NCI-H82 (cell line): ENCODE measurements around the gene TPRX1.
A peak's percentile ranks its signal among the peaks of the same experiment; 100 is the strongest.
"Not testable (repeated sequence)": the region's sequence is repeated elsewhere in the genome, so short reads cannot be mapped to it uniquely, and the experiment has no call there.

ENCODE experiments used
- DNase-seq: peaks from one replicate; lab custom pipeline; 2025; lab: John Stamatoyannopoulos, UW

Gene TPRX1

DNA sequence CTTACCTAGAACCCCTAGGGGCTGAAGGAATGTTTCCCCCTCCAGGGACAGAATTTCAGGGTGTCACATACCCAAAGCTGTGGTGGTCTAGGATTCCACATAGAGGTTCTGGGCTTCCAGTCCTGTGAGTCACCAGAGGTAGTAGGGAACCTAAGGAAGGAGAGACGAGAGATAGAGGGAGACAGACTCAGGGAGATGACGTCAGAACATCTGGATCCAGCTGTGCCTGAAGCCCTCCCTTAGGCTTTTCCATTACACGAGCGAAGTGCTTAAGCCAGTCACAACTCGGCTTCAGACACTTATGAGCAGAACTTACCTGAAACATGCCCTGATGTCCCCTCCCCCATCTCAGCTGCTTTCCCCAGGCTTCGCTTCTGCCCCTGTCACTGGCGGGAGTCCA lies 37.7 kb downstream of the TPRX1 start:
- DNase-seq, result no peak

DNA sequence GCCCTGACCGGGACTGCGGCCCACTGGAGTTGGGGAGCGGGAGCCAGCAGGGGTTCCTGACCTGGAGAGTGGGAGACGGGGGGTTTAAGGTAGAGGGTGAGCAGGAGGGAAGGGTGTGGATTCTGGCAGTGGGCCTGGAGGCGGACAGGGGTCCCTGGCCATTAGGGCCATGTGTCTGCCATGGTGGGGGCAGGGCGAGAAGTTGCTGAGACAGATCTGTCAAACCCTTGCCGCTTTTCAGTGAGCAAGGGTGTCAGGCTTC lies 38.1 kb downstream of the TPRX1 start:
- no peak for DNase-seq

DNA sequence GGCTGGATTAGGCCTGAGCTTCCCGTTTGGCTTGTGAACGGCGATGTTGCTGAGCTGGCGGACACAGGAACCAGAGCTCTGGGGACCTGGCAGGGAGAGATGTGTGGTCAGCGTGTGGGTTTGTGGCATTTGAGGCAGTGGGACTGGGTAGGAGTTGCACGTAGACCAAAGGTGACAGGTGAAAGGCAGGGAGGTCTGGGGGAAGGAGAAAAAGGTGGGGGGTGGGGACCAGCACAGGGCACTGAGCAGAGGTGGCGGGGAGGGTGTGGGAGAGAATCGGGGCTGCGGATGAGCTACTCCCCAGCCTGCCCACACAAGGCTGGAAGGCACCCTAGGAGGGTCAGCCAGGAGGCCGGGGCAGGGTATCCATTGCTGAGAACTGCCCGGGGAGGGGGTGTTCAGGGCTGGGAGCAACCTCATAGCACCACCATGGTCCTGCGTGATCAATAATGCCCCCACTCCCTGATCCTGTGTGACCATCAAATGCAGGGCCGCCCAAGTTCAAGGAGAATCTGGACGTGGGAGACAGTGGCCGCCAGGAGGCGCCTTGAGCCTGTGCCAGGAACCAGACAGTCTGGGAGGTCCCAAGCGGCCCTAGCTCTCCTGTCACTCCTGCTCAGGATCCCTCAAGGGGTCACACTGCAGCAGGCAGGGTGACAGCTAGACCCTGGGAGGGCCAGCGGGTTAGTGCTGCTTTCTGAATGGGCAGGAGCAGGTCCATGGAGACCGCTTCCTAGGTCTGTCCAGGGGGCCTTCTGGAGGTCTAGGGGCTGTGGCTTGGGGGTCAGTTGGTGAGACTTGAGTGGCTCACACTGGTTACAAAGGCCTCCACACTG lies 38.6 kb downstream of the TPRX1 start:
- DNase-seq, result peak; percentile 94

DNA sequence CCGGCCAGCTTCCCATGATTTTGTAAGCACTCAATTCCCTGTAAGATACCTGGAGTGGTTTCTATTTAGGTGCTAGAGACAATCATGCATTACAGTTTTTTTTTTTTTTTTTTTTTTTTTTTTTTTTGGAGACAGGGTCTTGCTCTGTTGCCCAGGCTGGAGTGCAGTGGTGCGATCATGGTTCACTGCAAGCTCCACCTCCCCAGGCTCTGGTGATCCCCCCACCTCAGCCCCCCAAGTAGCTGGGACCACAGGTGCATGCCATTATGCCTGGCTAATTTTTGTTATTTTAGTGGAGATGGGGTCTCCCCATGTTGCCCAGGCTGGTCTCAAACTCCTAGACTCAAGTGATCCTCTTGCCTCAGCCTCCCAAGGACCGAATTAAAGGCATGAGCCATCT lies 39.6 kb downstream of the TPRX1 start:
- not testable (repeated sequence) for DNase-seq

DNA sequence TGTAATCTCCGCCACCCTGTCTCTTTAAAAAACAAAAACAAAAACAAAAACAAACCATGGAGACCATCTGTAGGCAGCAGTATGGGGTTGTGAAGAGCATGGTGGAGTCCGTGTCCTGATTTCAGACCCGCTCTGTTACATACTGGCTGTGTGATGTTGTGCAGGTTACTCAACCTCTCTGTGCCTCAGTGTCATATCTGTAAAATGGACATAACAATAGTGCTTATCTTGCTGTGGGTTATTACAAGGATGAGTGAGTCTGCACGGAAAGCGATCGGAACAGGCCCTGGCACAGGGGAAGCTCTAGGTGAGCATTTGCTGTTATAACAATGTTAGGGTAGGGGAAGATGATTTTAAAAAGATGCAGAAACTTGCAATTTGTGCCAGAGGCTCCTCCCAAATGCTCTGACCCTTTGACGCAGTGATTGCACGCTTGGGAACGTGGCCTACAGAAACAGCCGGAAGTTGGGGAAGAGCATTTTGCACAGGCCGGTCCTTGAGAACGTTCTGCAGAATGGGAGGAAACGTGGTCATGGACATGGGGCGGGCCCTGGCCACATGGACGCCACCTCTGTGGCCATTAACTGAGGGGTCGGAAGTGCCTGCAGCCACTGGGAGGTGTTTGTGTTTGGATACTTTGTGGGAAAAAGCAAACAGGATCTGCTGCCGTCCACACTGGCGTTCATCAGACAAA lies 41.6 kb downstream of the TPRX1 start:
- no peak for DNase-seq

DNA sequence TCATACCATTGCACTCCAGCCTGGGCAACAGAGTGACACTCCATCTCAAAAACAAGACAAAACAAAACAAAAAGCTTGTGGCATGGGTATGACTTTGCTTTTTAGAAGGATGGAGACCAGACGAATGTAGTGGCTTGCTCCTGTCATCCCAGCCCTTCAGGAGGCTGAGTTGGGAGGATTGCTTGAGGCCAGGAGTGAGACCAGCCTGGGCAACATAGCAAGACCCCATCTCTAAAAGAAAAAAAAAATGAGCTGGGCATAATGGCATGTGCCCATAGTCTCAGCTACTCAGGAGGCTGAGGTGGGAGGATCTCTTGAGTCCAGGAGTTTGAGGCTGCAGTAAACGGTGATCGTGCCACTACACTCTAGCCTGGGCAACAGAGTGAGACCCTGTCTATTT lies 42.2 kb downstream of the TPRX1 start:
- DNase-seq, result no peak

DNA sequence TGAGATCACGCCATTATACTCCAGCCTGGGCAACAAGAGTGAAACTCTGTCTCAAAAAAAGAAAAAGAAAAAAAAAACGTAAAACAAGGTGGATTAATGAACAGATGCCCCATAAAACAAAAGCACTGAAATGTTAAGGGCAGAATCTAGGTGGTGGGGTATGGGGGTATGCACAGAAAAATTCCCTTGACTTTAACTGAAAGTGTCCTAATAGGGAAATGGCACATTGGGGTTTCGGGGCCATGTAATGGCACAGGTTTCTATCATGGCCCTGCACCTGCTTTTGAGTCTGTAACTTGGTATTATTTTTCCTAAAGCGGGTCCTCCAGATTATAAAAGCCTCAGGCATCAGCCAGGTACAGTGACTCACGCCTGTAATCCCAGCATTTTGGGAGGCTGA lies 42.8 kb downstream of the TPRX1 start:
- DNase-seq, result no peak

DNA sequence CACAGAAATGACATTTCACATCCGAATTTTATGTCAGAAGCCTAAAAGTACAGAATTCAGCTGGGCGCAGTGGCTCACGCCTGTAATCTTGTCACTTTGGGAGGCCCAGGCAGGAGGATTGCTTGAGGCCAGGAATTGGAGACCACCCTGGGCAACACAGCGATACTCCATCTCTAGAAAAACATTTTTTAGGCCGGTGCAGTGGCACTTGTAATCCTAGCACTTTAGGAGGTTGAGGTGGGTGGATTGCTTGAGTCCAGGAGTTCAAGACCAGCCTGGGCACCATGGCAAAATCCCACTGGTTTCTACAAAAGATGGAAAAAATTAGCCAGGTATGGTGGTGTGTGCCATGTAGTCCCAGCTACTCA lies 43.7 kb downstream of the TPRX1 start:
- DNase-seq, result no peak

DNA sequence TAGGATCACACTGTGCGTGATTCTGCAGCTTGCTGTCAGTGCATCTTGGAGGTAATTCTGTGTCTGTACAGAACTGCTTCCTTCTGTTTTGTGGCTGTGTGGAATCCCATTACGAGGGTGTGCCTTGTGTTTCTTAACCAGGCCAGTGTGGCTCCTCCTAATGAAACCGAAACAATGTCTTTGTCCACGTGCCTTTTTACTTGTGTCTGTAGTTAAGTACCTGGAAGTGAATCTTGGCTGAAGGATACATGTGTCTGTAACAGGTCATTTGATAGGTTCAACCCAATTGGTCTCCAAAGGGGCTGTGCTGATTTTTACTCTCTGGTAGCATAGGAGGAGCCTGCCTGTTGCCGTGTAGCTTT lies 45.9 kb downstream of the TPRX1 start:
- DNase-seq, result no peak

DNA sequence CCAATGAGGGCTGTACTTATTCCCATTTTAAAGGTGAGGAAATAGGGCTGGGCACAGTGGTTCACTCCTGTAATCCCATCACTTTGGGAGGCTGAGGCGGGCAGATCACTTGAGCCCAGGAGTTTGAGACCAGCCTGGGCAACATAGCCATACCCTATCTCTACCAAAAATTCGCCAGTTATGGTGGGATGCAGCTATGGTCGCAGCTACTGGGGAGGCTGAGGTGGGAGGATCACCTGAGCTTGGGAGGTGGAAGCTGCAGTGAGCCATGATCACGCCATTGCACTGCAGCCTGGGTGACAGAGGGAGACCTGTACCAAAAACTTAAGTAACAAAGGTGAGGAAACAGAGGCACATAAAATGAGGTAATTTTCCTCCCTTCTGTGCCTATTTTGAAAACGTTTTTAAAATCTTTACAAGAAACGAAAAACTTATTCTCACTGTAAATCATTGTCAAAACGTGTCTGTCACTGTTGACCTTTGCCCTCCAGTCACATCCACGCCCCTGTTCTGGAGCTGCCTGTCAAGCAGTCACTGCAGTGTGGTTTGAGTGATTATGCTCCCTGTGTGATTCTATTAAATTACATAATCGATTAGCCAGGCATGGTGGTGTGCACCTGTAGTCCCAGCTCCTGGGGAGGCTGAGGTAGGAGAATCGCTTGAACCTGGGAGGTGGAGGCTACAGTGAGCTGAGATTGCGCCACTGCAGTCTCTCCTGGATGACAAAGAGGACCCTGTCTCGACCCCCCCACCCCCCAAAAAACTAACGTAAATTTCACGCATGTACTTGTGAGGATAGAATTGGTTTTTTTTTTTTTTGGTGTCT lies 46.5 kb downstream of the TPRX1 start:
- DNase-seq, result no peak

DNA sequence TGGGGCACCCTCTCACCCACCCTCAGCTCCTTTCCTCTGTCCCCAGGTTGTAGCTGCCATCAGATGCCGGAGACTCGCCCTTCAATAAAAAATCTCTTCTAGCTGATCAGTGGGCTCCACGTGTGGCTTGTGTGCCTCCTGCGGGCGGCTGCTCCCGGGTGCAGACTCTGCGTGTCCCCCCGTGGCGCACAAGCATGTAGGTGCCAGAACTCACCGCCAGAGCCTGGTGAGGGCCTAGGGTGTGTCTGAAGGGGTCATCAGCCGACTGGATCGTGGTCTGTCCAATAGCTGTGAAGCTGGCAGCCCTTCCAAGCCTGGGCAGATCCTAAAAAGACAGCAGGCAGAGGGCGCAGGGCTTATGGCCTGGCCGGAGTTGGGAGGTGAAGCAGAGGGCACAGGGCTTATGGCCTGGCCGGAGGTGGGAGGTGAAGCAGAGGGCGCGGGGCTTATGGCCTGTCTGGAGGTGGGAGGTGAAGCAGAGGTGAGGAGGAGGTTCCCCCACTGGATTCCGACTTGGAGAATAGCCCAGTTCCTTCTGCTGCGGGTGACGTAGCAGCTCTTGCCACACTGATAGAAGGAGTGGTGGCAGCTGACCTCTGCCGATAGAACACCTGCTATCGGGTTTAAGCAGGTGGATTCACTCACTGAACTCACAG lies 47.3 kb downstream of the TPRX1 start:
- no peak for DNase-seq

DNA sequence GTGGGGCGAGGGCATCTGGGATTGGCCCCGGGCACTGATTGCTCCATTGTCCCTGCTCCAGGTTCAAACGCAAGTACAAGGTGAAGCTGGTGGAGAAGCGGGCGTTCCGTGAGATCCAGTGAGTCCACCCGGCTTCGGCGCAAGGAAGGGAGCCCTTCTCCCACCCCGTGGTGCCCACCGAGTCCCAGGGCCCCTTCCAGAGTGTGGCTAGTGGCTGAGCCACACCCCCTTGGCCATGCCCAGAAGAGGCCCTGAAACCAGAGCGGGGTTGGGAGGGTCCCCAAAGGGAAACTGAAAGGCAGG lies 47.8 kb downstream of the TPRX1 start:
- no peak for DNase-seq

DNA sequence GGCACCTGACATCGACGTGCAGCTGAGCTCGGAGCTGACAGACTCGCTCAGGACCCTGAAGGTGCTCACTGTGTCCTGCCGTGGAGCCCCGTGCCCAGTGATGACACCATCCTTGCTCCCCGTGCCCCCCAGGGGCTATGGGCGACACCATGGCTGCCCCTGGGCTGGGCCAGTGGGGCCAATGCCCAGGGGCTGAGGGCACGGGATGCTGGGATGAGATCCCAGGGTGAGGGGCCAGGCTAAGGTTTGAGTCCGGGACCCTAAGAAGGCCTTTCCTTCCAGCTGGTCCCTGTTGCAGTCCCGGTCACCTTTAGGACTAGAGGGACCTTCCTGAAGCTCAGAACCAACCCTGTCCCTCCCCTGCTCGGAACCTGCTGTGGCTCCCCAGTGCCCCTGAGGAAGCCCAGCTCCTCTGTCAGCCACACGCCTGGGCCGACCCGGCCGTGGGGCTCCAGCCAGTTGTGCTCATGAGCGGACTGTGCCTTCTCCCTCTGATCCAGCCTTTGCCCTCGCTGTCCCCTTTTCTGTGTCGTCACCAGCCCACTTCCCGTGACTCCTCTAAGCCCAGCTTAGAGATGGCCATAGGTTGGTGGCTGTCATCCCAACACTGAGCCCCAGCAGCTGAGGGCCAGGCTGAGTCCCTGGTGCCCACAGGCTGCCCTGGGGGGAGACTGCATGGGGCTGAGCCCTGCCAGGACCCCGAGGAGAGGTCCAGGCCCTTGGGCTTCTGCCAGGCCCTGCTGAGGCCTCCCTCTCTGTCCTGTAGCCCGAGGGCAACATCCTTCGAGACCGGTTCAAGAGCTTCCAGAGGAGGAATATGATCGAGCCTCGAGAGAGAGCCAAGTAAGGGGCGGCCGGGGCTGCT lies 48.4 kb downstream of the TPRX1 start:
- no peak for DNase-seq

DNA sequence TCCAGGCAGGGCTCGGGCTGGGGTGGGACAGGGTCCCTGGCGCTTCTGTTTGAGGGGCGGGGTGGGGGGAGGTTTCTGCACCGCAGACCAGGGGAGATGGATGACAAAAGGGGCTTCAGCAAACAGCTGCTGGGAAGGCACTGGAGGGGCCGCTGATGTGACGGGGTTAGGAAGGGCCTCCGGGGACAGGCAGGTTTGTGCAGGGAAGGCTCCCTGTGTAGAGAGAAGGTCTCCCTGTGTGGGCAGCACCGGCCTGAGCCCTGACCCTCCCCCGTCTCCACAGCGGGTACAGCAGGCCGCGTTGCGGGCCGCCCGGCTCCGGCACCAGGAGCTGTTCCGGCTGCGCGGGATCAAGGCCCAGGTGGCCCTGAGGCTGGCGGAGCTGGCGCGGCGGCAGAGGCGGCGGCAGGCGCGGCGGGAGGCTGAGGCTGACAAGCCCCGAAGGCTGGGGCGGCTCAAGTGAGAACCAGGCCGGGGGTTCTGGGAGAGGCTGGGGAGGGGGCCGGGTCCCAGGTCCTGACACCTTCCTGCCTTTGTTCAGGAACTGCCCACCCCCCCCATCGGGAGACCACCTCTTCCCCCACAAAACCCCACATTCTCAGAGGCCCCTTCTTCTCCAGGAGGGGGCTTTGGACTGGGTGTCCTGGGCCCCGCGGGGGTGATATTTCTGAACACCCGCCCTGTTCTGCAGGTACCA lies 49.1 kb downstream of the TPRX1 start:
- no peak for DNase-seq

DNA sequence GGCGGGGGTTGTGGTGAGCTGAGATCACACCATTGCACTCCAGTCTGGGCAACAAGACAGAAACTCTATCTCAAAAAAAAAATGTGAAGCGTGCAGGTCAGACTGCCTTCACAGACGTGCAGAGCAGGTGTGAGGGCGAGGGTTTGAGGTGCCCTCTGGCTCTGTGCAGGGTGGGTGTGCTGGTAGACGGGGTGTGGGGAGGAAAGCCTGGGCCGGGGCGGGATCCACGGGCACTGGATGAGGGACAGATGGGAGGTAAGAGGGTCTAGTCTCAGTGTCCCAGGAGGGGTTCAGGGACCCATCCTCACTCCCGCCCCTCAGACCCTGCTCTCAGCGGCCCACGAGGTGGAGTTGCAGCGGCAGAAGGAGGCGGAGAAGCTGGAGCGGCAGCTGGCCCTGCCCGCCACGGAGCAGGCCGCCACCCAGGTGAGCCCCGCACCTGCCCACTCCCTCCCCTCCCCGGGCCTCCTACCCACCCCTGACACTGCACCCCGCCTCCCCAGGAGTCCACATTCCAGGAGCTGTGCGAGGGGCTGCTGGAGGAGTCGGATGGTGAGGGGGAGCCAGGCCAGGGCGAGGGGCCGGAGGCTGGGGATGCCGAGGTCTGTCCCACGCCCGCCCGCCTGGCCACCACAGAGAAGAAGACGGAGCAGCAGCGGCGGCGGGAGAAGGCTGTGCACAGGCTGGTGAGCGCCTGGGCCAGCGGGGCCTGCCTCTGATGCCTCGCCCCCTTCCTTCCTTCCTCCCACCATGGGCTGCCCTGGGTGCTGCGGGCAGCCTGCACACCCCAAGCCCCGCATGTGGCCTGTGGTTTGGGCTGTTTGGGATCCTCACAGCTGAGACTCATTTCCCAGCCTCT lies 49.9 kb downstream of the TPRX1 start:
- DNase-seq, result no peak

DNA sequence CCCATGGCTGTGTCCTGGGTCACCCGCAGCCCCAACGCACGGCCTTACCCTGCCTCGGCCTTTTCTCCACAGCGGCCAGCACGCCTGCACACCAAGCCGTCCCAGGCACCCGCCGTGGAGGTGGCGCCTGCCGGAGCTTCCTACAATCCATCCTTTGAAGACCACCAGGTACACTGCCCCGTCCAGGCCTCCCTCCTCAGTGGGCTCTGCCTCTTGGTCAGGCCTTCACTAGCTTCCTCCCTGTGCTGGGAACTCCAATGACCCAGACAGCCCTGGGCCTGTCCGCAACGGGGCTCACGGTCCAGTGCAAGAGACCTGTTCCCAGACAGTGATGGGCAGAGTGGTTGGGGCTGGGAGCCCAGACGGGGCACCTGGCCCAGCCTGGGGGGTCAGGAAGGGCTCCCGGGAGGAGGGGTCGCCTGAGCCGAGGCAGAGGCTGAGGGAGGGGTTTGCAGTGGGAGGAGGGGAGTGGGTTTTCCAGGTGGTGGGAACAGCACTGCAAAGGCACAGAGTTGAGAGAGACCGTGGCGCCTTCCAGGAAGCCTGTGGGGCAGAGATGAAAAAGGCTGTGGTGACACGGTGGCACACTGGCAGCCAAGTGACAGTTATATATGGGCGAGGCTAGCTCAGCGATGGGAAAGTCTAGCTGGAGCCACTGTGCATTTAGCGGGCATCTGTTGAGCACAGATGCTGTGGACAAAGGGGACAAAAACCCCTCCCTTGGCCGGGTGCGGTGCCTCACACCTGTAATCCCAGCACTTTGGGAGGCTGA lies 51.7 kb downstream of the TPRX1 start:
- no peak for DNase-seq
